Measurements from ENCODE around the gene AKR1C4.
"Not testable (repeated sequence)": the region's sequence is repeated elsewhere in the genome, so short reads cannot be mapped to it uniquely, and the experiment has no call there.

AKR1C4 gene

DNA sequence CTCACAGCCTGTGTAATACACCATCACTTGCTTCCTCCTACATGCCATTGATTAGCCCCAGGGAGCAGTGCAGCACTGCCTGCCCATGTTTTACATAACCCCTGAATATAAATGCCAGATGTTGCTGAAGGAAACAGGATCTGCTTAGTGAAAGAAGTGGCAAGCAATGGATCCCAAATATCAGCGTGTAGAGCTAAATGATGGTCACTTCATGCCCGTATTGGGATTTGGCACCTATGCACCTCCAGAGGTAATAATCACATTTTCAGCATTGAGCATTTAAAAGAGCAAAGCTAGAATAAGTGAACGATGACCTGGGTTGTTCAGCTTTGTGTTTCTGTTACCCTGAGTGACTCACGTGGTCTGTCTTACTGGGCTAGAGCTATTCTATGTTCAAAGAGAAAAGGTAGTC is at the start of gene AKR1C4:
Gene AKR1C4, plus strand, starts transcription at position 136 of the 412 bp plus-strand sequence. Its CDS starts 31 bp downstream, at position 167.
- no peak for DNase-seq

DNA sequence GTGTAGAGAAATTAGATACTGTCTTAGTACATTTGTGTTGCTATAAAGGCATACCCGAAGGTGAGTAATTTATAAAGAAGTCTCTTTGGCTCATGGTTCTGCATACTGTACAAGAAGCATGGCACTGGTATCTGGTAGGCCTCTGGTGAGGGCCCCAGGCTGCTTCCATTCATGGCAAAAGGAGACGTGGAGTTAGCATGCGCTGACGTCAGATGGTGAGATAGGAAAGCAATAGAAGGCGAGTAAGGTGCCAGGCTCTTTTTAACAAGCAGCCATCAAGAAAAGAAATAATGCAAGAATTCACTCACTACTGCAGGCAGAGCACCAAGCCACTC is 49.8 kb upstream of the AKR1C4 start:
- DNase-seq, result no peak

DNA sequence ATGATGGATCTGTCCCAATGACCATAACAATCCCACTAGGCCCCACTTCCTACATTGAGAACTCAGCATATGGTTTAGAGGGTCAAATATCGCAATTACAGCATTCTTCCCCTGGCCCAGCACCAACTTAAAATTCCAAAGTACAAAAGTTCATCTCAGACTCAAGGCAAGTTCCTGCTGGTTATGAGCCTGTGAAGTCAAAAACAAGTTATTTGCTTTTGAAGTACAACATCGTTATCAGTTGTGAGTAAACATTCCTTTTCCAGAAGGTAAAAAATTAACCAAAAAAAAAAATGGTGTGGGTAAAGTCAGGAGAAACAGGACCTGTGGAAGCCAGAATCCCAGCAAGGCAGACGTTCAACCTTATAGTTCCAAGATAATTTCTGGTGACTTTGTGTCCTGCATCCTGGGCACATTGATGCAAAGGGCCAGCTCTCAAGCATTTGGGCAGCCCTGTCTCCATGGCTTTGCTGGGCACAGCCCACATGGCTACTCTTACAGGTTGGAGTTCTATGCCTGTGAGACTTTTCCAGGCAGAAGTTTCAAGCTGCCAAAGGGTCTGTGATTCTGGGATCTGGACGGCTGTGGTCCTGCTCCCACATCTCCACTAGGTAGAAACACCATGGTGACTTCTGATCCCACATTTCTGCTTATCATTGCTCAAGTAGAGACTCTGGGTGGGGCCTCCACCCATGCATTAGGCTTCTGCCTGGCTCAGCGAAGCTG is 49.2 kb upstream of the AKR1C4 start:
- DNase-seq, result no peak

DNA sequence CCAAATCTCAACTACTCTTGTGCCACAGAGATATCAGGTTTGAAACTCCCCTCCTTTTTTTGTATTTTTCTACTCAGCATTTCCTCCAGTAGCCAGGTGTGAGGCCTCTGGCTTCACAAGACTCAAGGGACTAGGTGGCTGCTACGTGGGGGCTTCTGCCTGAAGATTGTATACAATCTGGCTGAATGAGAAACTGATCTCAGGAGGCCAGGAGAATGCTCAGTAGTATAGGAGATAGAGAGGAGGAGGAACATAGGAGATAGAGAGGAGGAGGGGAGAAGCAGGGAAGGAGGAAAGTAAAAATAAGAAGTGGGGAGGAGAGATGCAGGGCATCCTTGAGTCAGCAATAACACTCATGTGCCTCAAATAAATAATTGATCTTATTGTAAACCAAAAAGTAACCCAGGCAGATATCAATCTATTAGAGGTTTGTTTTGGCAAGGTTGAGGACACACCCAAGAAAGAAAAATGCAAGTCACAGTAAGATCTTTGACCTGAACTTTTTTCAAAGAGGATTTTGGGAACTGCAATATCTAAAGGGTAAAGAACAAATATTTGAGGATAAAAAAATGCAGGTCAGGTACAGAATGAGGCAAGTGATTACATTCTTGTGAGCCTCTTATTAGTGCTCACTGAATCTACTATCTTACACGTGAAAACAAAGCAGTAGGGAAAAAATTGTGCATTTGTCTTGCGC is 48.5 kb upstream of the AKR1C4 start:
- DNase-seq, result no peak

DNA sequence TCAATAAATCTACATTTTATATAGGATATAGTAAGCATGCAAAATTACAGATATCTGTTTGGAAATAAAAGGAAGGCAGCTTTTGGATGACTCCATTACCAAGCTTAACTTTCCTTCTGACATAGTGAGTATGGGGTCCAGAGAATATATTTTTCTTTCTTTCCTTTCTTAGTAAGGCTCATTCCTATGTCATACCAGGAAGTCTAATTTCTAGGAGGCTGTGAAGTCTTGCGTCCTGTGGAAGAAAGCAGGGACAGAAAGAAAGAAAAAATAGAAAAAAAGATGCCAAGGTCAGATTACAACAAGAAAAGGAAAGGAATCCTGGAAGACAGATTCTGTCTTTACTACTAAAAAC is 48.0 kb upstream of the AKR1C4 start:
- no peak for DNase-seq

DNA sequence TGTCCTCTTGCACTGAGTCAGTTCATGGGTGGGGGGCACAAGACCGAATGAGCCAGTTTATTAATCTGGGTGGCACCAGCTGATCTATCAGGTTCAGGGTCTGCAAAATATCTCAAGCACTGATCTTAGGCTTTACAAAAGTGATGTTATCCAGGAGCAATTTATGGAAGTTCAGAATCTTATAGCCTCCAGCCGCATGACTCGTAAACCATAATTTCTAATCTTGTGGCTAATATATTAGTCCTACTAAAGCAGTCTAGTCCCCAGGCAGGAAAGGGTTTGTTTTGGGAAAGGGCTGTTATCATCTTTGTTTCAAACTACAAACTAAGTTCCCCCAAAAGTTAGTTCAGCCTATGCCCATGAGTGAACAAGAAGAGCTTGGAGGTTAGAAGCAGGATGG is 45.6 kb upstream of the AKR1C4 start:
- DNase-seq, result no peak

DNA sequence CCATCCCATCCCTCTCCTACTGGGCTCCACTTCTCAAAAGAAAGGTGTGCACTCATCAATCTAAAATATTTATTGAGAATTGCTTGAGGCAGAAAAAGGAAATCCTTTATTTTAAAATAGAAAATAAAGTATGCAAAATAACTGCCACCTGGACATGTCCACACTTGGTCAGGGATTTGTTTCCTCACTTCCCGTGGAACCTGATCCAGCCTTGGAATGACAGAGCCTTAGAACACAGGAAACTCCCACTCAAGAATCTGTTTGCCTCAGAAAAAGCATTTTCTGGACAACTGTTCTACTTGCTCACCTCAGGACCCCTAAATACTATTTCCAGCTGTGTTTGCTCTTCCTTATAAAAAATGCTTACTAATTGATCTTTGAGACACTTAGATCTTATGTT is 40.7 kb upstream of the AKR1C4 start:
- DNase-seq, result no peak

DNA sequence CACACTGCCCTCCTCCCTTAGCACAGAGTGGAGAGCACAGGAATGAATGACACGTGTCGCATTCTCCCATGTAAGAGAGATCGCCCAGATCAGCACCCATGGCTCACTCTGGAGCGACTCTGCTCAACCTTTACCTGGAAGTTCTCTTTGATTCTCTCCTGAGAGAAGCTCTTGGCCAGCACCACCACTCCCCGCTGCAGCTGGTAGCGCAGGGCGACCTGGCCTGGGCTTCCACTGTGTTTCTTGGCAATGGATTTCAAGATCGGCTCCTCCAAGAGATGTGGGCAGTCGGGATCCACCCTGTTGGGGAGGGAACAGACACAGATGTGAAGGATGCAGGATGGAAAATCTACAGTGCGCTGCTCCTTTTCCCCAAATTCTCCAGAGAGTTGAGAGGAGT is 39.1 kb upstream of the AKR1C4 start:
- DNase-seq, result no peak

DNA sequence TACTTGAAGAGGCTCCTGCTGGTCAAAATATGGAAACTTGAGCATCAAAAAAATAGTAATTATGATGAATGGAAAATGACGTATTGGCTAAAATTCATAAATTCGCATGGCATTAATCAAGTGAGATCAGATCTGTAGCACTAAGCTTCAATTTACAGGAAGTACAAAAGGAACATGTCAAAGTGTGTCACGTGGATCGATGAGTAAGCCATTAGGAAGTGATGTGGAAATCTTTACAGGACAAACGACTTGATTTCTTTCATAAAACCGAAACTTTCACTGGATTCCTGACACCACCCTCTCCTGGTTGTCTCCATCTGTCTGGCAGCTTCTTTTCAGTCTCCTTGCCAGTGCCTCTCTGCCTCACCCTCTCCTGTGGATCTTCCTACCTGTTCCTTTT is 37.5 kb upstream of the AKR1C4 start:
- DNase-seq, result no peak

DNA sequence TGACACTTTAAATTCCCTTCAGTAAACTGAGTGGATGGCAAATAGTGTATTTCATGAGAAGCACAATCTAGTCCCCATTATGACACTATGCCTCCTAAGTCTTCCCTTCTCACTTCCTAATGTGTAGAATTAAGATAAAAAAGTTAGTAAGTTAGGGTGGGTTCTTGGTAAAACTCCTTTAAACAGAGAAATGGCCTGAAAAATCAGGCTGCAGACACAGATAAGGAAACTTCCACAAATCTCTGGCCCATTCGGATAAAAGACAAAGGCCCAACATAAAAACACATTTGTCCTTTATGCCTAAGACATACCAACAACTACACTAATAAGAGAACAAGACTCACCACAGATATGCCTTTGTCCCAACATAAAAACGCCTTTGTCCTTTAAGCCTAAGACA is 33.1 kb upstream of the AKR1C4 start:
- no peak for DNase-seq

DNA sequence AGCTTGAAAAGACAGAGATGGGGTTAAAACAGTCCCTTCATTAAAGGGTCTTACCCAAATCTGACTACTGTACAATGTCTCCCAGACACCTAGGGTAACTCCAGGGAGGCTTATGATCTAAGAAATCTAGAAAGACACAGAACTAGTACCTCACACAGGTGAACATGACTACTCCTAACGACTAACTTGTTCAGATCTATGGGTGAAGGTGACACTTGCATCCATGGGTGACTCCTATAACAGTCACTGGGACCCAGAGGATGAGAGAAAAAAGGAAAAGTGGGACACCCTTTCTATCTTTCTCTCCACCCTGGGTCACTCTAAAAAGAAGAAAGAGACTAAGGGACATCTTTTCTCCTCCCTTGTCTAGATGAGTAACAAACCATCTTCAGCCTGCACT is 30.9 kb upstream of the AKR1C4 start:
- no peak for DNase-seq

DNA sequence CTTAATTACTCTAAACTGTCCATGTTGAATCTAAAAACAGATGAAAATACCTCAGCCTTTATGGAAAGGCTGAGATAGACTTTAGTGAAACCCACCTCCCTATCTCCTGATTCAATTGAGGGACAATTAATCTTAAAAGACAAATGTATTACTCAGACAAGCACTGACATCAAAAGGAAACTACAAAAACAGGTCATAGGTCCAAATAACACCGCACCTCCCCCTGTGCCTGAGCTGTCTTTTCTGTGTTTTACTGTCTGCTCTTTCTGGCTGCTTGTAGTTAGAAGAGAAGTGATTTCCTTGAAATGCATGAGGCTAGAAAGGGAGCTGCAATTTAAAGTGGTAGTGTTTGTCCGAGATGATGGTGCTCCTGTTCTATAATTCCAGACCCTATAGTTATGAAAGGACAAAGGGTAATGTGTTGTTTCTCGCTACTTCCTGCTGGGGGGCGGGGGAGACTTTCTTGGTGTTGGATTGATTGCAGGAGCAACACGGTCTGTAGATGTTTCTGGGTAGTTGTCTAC is 27.7 kb upstream of the AKR1C4 start:
- no peak for DNase-seq

DNA sequence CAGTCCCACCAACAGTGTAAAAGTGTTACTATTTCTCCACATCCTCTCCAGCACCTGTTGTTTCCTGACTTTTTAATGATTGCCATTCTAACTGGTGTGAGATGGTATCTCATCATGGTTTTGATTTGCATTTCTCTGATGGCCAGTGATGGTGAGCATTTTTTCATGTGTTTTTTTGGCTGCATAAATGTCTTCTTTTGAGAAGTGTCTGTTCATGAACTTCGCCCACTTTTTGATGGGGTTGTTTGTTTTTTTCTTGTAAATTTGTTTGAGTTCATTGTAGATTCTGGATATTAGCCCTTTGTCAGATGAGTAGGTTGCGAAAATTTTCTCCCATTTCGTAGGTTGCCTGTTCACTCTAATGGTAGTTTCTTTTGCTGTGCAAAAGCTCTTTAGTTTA is 21.1 kb upstream of the AKR1C4 start:
- DNase-seq, result not testable (repeated sequence)

DNA sequence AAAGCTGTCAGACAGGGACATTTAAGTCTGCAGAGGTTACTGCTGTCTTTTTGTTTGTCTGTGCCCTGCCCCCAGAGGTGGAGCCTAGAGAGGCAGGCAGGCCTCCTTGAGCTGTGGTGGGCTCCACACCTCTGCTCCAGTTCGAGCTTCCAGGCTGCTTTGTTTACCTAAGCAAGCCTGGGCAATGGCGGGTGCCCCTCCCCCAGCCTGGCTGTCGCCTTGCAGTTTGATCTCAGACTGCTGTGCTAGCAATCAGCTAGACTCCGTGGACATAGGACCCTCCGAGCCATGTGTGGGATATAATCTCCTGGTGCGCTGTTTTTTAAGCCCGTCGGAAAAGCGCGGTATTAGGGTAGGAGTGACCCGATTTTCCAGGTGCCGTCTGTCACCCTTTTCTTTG is 16.1 kb upstream of the AKR1C4 start:
- DNase-seq, result not testable (repeated sequence)

DNA sequence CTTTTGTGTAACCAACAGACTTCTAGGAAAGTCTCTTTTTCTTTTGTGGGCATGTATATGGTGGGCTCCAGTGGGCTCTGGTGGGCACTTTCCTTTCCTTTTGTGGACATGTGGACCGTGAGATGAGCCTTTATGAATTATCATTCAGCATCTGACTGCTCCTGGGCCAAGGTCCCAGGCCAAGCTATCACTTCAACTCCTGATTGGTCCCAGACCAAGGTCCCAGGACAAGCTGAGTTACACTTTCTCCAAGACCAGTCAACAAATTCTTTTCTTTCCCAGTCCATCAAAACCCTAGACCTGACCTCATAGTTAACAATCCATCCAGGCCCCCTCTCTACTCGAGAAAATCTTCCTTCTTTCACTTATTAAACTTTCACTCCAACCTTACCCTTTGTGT is 12.7 kb upstream of the AKR1C4 start:
- DNase-seq, result no peak

DNA sequence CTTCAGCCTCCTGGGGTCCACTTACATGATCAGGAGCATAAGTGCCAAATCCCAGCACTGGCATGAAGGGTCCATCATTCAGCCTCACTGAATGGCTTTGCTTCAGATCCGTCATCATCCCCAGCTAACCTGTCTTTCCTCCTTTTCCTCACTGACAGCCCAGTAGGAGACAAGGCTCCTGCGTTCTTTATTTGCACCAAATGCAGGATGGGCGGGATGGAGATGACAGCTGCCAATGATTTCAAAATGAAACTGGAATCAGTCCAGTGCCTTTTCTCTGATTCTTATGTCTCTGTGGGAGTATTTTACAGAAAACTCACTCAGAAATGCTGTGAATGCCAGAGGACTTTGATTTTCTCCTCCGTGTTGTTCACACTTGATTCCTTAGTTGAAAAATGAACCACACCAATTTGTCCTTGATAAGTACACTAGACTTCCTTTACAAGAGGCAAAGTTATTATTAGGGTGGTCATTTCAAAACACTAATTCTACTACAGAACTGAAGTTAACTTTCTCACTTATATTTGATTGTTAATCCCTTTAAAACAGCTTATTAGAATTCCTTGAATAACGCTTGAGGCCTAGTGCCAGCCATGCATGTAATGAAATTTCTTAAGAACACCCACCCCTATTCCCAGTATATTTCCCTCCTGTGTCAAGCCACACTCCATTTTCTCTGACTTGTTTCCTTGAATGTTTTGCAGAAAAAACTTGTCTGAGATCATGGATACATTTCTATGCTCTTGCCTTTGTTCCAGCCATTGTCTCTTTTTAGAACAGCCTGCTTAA is 11.5 kb upstream of the AKR1C4 start, which contains the start of gene AKR1C8:
Gene AKR1C8, minus strand, starts transcription at position 164 of the 789 bp plus-strand sequence. Its CDS starts 46 bp downstream, at position 118.
- DNase-seq, result no peak

DNA sequence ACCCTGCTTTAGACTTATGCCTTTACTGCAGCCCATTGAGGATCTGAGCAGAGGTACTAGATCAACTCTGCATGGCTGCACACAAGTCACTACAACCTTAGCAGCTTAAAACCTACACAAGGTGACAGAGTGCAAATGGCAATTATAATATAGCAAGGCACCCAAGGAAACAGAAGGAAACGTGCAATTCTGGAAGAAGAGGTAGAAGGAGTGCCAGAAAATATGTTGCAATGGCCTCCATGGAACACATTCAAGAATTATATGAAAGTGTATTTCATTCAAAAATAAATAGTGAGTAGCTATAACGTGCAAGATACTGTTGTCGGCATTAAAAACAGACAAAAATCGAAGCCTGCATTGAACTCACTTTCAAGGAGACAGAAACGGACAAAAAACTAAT is 8.8 kb upstream of the AKR1C4 start:
- no peak for DNase-seq

DNA sequence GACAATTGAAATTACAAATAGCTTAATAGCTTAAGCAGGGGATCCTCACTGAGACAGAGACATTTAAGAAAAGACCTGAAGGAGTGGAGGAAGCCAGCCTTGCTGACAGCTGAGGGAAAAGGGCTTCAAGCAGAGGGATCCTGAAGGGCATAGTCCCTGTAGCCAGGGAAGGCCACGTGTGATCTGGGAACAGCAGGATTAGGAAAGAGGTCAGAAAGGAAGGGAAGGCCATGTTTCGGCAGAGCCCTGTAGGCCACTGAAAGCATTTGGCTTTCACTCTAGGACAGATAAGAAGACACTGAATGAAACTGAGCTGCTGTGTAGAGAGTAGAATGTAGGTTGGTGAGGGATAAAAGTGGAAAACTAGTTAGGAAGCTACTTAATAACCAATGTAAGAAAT is 8.3 kb upstream of the AKR1C4 start:
- no peak for DNase-seq

DNA sequence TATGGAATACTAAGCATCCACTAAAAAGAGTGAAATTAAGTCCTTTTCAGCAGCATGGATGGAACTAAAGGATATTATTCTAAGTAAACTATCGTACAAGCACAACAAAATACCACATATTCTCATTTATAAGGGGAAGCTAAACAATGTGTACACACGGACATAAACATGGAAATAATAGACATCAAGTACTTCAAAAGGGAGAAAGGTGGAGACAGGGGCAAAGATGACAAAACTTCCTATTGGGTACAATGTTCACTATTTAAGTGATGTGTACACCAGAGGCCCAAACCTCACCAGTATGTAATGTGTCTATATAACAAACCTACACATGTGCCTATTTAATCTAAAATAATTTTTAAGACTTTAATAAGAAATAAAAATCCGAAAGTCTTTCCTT is 2.2 kb upstream of the AKR1C4 start:
- DNase-seq, result no peak

DNA sequence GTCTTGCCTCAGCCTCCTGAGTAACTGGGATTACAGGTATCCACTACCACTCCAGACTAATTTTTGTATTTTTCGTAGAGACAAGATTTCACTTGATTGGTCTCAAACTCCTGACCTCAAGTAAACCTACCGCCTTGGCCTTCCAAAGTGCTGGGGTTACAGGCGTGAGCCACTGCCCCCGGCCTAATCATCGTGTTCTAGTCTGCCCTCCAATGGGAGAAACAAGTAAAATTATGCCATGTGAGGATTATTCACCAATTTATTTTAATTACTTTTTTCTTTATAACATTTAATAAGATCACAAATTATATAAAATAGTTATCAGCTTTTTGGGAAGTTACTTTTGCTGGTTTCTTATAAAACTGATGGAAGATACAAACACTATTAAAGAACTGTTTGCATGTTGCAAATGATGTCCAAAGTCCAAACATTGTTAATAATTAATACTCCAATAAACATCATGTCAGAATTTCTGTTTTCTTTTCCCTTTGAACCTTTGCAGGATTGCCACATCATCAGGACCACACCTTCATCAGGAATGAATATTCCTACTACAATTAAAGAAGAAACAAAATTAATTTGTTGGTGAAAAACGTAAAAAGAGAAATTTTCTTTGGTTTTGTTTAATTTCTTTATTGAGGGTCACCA is 786 bp upstream of the AKR1C4 start:
- DNase-seq, result no peak

DNA sequence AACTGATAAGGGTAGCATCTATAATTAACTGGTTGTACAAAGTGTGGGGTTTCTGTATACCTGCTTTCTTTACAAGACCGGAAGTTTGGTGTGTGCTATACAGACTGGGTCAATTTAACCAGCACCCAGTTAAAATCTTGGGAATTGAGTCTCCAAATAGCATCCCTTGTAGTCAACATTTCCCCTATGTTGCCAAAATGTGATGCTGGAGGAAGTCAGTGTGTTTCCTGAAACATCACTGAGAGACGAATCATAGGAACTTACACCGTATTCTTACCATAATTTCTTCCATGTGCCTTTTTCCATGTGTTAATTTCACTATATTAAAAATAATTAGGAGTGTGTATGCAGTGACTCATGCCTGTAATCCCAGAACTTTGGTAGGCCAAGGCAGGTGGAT is 1.7 kb downstream of the AKR1C4 start:
- DNase-seq, result no peak

DNA sequence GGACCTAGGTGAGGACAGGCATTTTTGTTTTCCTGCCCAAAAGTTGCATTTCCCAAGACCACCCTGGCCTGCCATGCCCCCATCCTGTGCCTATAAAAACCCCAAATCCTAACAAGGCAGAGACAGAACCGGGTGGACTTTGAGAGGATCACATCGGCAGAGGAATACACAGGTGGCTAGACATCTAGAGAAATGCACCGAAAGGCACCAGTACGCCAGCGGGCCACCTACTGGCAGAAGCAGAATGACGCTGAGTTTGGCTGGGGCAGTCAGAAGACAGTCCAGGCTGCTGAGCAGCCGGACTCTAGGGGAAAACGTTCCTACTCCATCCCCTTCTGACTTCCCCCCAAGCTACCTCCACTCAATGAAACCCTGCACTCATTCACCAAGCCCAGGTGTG is 2.8 kb downstream of the AKR1C4 start:
- DNase-seq, result no peak

DNA sequence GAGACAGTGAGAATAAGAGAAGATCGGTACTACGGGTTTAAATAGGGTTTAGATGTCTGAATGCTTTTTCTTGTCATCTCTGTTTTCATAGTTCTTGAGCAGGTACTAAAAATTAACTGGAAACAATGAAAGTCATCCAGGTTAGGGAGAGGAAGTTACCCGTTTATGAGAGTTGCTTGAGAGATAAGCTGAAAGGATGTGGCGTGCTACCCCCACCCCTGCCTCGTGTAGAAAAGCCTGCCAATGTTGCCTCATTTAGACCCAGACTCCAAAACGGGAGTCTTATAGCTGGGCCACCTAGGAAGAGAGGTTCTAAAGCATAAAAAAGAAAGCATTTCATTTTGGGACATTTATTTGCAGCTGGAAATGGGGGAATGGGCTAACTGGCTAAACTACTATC is 10.2 kb downstream of the AKR1C4 start:
- DNase-seq, result no peak

All from NCI-H1048 (cell line).